ENCODE measurements around the gene SORCS2. TPM values are rescaled to one million over a fixed set of nuclear protein-coding genes. Genes with fewer than 3 reads are reported as not detected.

SORCS2 gene
- total RNA-seq, 1 donor from 2014 or later = 7.2 TPM

- no peaks in the 10 kb centered on the region for H3K27me3 ChIP-seq
- H3K4me3 ChIP-seq = no peak overlapping the region
- ATAC-seq = no peak
- H3K4me1 ChIP-seq = no peaks in the 10 kb centered on the region
- H3K9me3 ChIP-seq = no peaks in the 10 kb centered on the region
- no peak for DNase-seq
- no peak overlapping the region for H3K27ac ChIP-seq
- intact Hi-C loops (cut with DNase I) = no loop called here
- no peaks in the 10 kb centered on the region for H3K36me3 ChIP-seq
- no peak for TF ChIP-seq CTCF (IDR thresholded peaks at IDR 0.05)
These were observed 271.4 kb downstream of the SORCS2 start for GRCh38 chr4:7463566-7464258.

GRCh38 chr4:7464259-7464655, 271.9 kb downstream of the SORCS2 start:
- H3K9me3 ChIP-seq = no peaks in the 10 kb centered on the region
- DNase-seq = no peak
- TF ChIP-seq CTCF (IDR thresholded peaks at IDR 0.05) = no peak
- no peak overlapping the region for H3K4me3 ChIP-seq
- no peaks in the 10 kb centered on the region for H3K27me3 ChIP-seq
- no peaks in the 10 kb centered on the region for H3K36me3 ChIP-seq
- intact Hi-C loops (cut with DNase I) = no loop called here
- H3K27ac ChIP-seq = no peak overlapping the region
- H3K4me1 ChIP-seq = no peaks in the 10 kb centered on the region
- no peak for ATAC-seq

GRCh38 chr4:7465017-7465416, 272.7 kb downstream of the SORCS2 start:
- ATAC-seq (no peak), DNase-seq (no peak)
- Histone ChIP-seq H3K4me1 (no peaks in the 10 kb centered on the region), H3K27me3 (no peaks in the 10 kb centered on the region), H3K9me3 (no peaks in the 10 kb centered on the region), H3K27ac (no peak overlapping the region), H3K36me3 (no peaks in the 10 kb centered on the region), H3K4me3 (no peak overlapping the region)
- intact Hi-C loops (cut with DNase I) = no loop called here
- TF ChIP-seq CTCF (IDR thresholded peaks at IDR 0.05) = no peak

GRCh38 chr4:7466215-7466614, 273.9 kb downstream of the SORCS2 start:
- H3K27ac ChIP-seq = no peak overlapping the region
- DNase-seq (no peak), ATAC-seq (no peak)
- no peaks in the 10 kb centered on the region for H3K4me1 ChIP-seq
- no peaks in the 10 kb centered on the region for H3K9me3 ChIP-seq
- H3K4me3 ChIP-seq = no peak overlapping the region
- no peaks in the 10 kb centered on the region for H3K27me3 ChIP-seq
- intact Hi-C loops (cut with DNase I) = no loop called here
- H3K36me3 ChIP-seq = no peaks in the 10 kb centered on the region
- TF ChIP-seq CTCF (IDR thresholded peaks at IDR 0.05) = no peak

GRCh38 chr4:7466904-7467303, 274.6 kb downstream of the SORCS2 start:
- Histone ChIP-seq H3K4me1 (no peaks in the 10 kb centered on the region), H3K27ac (no peak overlapping the region), H3K27me3 (no peaks in the 10 kb centered on the region), H3K36me3 (no peaks in the 10 kb centered on the region), H3K4me3 (no peak overlapping the region), H3K9me3 (no peaks in the 10 kb centered on the region)
- ATAC-seq (no peak), DNase-seq (no peak)
- TF ChIP-seq CTCF (IDR thresholded peaks at IDR 0.05) = no peak
- intact Hi-C loops (cut with DNase I) = no loop called here

- Histone ChIP-seq H3K4me3 (no peak overlapping the region), H3K27me3 (no peaks in the 10 kb centered on the region), H3K9me3 (no peaks in the 10 kb centered on the region), H3K4me1 (no peaks in the 10 kb centered on the region), H3K27ac (no peak overlapping the region), H3K36me3 (no peaks in the 10 kb centered on the region)
- intact Hi-C loops (cut with DNase I) = no loop called here
- DNase-seq = no peak
- ATAC-seq = no peak
- TF ChIP-seq CTCF (IDR thresholded peaks at IDR 0.05) = no peak
These were observed 275.1 kb downstream of the SORCS2 start for GRCh38 chr4:7467471-7467870.
